Fibroblast of lung (primary cell): ENCODE data around the gene POLR2F. TPM values are rescaled to one million over a fixed set of nuclear protein-coding genes. Genes with fewer than 3 reads are reported as not detected.
"Not testable (repeated sequence)": the region's sequence is repeated elsewhere in the genome, so short reads cannot be mapped to it uniquely, and the experiment has no call there.

Experiments used
- DNase-seq, 2 donors: peaks; one replicate each; pipeline versions ENCODE4 v3.0.0 to v3.0.0-alpha.2; 2010; ENCODE audit warnings: low read depth in 2 of 2
- H2AFZ ChIP-seq: 2 replicates; pipeline ENCODE4 v1.5.1; 2012; ENCODE audit warnings: low read length, control low read depth, inconsistent platforms
- H3K27ac ChIP-seq: 2 replicates; pipeline ENCODE4 v1.5.1; 2011; ENCODE audit warnings: low read length, control low read depth; ENCODE audit not compliant: insufficient read depth
- H3K27me3 ChIP-seq: 2 replicates; pipeline ENCODE4 v1.5.1; 2011; ENCODE audit warnings: mild to moderate bottlenecking, low read length; ENCODE audit not compliant: control insufficient read depth, insufficient read depth
- H3K36me3 ChIP-seq: 2 replicates; pipeline ENCODE4 v1.5.1; 2011; ENCODE audit warnings: low read length; ENCODE audit not compliant: control insufficient read depth, insufficient read depth
- H3K4me1 ChIP-seq: 2 replicates; pipeline ENCODE4 v1.5.1; 2011; ENCODE audit warnings: low read length; ENCODE audit not compliant: control insufficient read depth, insufficient read depth; ENCODE audit errors: extremely low read depth
- H3K4me2 ChIP-seq: 2 replicates; pipeline ENCODE4 v1.5.1; 2011; ENCODE audit warnings: low read length, control low read depth; ENCODE audit not compliant: insufficient read depth; ENCODE audit errors: extremely low read depth
- H3K4me3 ChIP-seq, 4 experiments: fragments of 200-600 bp in 1 of 4; sonication (generic) in 1 of 4; replicated peaks in 1 of 4; 2 replicates each; pipeline ENCODE4 v1.5.1; 2011 to 2016; ENCODE audit warnings: low read length in 4 of 4, low read depth in 3 of 4, mild to moderate bottlenecking in 3 of 4, control low read depth in 2 of 4, inconsistent platforms in 1 of 4, mixed read lengths in 1 of 4; ENCODE audit not compliant: insufficient read depth in 1 of 4; ENCODE audit errors: control extremely low read depth in 1 of 4
- H3K79me2 ChIP-seq: 2 replicates; pipeline ENCODE4 v1.5.1; 2012; ENCODE audit warnings: mild to moderate bottlenecking, low read length, inconsistent platforms; ENCODE audit not compliant: control insufficient read depth, insufficient read depth
- H3K9ac ChIP-seq: 2 replicates; pipeline ENCODE4 v1.5.1; 2011; ENCODE audit warnings: mild to moderate bottlenecking, low read length, control low read depth; ENCODE audit not compliant: insufficient read depth
- H3K9me3 ChIP-seq: 2 replicates; pipeline ENCODE4 v1.5.1; 2012; ENCODE audit warnings: low read depth, low read length; ENCODE audit not compliant: control insufficient read depth, insufficient read depth
- H4K20me1 ChIP-seq: 2 replicates; pipeline ENCODE4 v1.5.1; 2011; ENCODE audit warnings: low read length; ENCODE audit not compliant: control insufficient read depth, insufficient read depth; ENCODE audit errors: extremely low read depth
- EZH2 ChIP-seq: IDR thresholded peaks from 2 replicates; pipeline ENCODE4 v1.5.1; 2012; ENCODE audit warnings: low read length, control low read depth, mild to moderate bottlenecking; ENCODE audit errors: missing control alignments
- polyA plus RNA-seq, 2 donors: library from polyadenylated mRNA; depleted of rRNA in 1 of 2; stranded (reverse) in 1 of 2; unstranded in 1 of 2; fragments of >200 nt; gene quantifications; 2 replicates each; pipeline ENCODE4 v1.2.1, GENCODE V29; 2011 to 2012; ENCODE audit warnings: missing spikeins in 1 of 2
- total RNA-seq: library from RNA; depleted of rRNA; stranded (reverse); fragments of >200 nt; gene quantifications from 2 replicates; pipeline ENCODE4 v1.2.1, GENCODE V29; 2014
- TF ChIP-seq, protein P1 (sequence below), 2 donors: IDR thresholded peaks in 1 of 2; conservative IDR thresholded peaks in 1 of 2; 1 replicate in 1 of 2; 2 replicates in 1 of 2; pipeline ENCODE4 v1.5.1; 2011 to 2012; ENCODE audit warnings: low read length in 2 of 2, control low read depth in 1 of 2, inconsistent platforms in 1 of 2, low read depth in 1 of 2, mild to moderate bottlenecking in 1 of 2

Gene POLR2F
- total and polyA plus RNA-seq, 2 donors (not counting 1 experiment from before 2014, with no cell fraction given) = 31.9 to 82.0 TPM

DNA sequence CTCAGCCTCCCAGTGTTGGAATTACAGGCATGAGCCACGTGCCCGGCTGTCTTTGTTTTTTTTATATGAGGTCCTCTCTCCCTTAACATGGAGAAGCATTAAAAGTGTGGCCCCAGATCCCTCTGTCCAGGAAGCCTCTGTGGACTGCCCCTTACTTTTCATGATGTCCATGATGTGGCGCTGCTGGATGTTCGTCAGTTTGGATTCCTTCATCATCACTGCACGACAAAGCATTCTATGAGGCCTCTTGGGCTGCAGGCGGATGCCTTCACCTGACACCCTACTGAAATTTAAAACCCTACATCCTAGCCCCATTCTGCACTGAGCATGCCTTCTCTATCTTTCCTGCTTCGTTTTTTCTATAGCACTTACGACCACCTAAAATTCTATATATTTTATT is 2.2 kb upstream of the POLR2F start:
- Histone ChIP-seq H3K4me1 (peaks cover 4% of the 10 kb centered on the region), H2AFZ (no peak overlapping the region), H3K79me2 (peaks cover 15% of the 10 kb centered on the region), H3K9me3 (no peaks in the 10 kb centered on the region), H3K27me3 (no peaks in the 10 kb centered on the region), H3K4me2 (no peak overlapping the region), H4K20me1 (no peaks in the 10 kb centered on the region), H3K9ac (no peak overlapping the region), H3K27ac (no peak overlapping the region), H3K36me3 (no peaks in the 10 kb centered on the region), H3K4me3 (no peak overlapping the region)
- no peak for TF ChIP-seq EZH2
- TF ChIP-seq, protein P1, sequence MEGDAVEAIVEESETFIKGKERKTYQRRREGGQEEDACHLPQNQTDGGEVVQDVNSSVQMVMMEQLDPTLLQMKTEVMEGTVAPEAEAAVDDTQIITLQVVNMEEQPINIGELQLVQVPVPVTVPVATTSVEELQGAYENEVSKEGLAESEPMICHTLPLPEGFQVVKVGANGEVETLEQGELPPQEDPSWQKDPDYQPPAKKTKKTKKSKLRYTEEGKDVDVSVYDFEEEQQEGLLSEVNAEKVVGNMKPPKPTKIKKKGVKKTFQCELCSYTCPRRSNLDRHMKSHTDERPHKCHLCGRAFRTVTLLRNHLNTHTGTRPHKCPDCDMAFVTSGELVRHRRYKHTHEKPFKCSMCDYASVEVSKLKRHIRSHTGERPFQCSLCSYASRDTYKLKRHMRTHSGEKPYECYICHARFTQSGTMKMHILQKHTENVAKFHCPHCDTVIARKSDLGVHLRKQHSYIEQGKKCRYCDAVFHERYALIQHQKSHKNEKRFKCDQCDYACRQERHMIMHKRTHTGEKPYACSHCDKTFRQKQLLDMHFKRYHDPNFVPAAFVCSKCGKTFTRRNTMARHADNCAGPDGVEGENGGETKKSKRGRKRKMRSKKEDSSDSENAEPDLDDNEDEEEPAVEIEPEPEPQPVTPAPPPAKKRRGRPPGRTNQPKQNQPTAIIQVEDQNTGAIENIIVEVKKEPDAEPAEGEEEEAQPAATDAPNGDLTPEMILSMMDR (conservative IDR thresholded peaks at IDR 0.05 in 1 of 2, IDR thresholded peaks at IDR 0.05 in 1 of 2; ENCODE audit: low read depth in 1 of 2, low read length in 2 of 2) = no peak
- DNase-seq = peak in 1 of 2 donors; percentile 32

- H3K9ac ChIP-seq = peak overlapping the region; percentile 83
- H3K4me3 ChIP-seq = peak overlapping the region; percentile 68 to 97 (median 86)
- H3K79me2 ChIP-seq = peaks cover 15% of the 10 kb centered on the region
- H3K9me3 ChIP-seq, DNase-seq, H3K36me3 ChIP-seq, H3K4me1 ChIP-seq, H3K27me3 ChIP-seq, H4K20me1 ChIP-seq: not testable (repeated sequence)
- peak overlapping the region; percentile 97 for H3K4me2 ChIP-seq
- H2AFZ ChIP-seq = peak overlapping the region; percentile 68
- peak overlapping the region; percentile 81 for H3K27ac ChIP-seq
Observed at GRCh38 chr22:37952629-37953028, 870 bp upstream of the POLR2F start.

DNA sequence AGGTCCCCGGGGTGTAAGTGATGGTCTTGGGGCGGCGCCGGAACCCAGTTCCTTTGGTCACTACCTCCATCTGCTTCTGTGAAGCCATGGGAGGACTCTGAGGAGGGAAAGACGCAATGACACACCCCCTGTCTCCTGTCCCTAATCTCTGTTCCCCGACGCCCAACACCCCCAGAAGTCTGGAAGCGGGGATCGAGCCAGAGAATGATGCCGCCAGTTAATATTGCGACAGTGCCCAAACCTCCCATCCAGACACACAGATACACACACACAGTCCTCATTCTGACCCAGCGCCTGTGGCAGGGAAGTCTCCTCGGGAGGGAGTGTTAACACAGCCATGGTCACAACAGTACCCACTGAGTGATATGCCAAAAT is 450 bp upstream of the POLR2F start:
- DNase-seq = no peak
- H3K9me3 ChIP-seq = no peaks in the 10 kb centered on the region
- peaks cover 15% of the 10 kb centered on the region for H3K79me2 ChIP-seq
- peak overlapping the region; percentile 68 to 97 (median 86) for H3K4me3 ChIP-seq
- peak overlapping the region; percentile 83 for H3K9ac ChIP-seq
- peaks cover 4% of the 10 kb centered on the region for H3K36me3 ChIP-seq
- H3K27ac ChIP-seq = peak overlapping the region; percentile 81
- TF ChIP-seq, protein P1 (conservative IDR thresholded peaks at IDR 0.05 in 1 of 2, IDR thresholded peaks at IDR 0.05 in 1 of 2; ENCODE audit: low read depth in 1 of 2, low read length in 2 of 2) = no peak
- no peak for TF ChIP-seq EZH2
- no peaks in the 10 kb centered on the region for H4K20me1 ChIP-seq
- H3K4me1 ChIP-seq = peaks cover 4% of the 10 kb centered on the region
- H3K4me2 ChIP-seq = peak overlapping the region; percentile 97
- no peaks in the 10 kb centered on the region for H3K27me3 ChIP-seq
- H2AFZ ChIP-seq = peak overlapping the region; percentile 68
